ENCODE results near the gene CHAT. TPM values are rescaled to one million over a fixed set of nuclear protein-coding genes. Genes with fewer than 3 reads are reported as not detected.

CHAT gene
- total RNA-seq, 1 experiment from 2014 or later, result not detected

GRCh38 chr10:49617121-49618020 lies 3.5 kb downstream of the CHAT start:
- Histone ChIP-seq H3K27ac (ENCODE audit: low read depth, low read length) (no peak overlapping the region), H3K79me2 (ENCODE audit: insufficient read depth, low read length) (no peaks in the 10 kb centered on the region), H4K20me1 (ENCODE audit: insufficient read depth) (no peaks in the 10 kb centered on the region), H3K36me3 (ENCODE audit: control insufficient read depth in 1 of 2, insufficient read depth in 2 of 2, low read length in 2 of 2) (no peaks in the 10 kb centered on the region), H3K9me2 (ENCODE audit: insufficient read depth) (no peaks in the 10 kb centered on the region), H3K9ac (ENCODE audit: low read length) (no peak overlapping the region), H3K27me3 (ENCODE audit: insufficient read depth, low read length) (no peaks in the 10 kb centered on the region; the same call in 1 of the 2 replicates), H3K9me3 (ENCODE audit: control insufficient read depth in 1 of 2, insufficient read depth in 1 of 2, low read depth in 1 of 2, low read length in 2 of 2) (no peaks in the 10 kb centered on the region), H2AFZ (ENCODE audit: low read depth, low read length, poor library complexity, severe bottlenecking) (no peak overlapping the region), H3K4me1 (ENCODE audit: control insufficient read depth in 1 of 2, insufficient read depth in 2 of 2, low read length in 2 of 2) (peaks cover 0 to 3% of the 10 kb centered on the region in 2 experiments; a peak in 2 of 4 replicates), H3K4me3 (replicated peaks in 1 of 2; ENCODE audit: low read depth in 1 of 2, low read length in 2 of 2) (no peak overlapping the region), H3K4me2 (ENCODE audit: low read length) (no peak overlapping the region)
- RAD21 ChIA-PET (ENCODE audit: low non-redundant PET in 1 of 2, low total read pairs in 2 of 2, uncharacterized antibody in 2 of 2, unreplicated experiment in 2 of 2), result no interaction called here
- no peak for DNase-seq (ENCODE audit: low read depth, low spot score)
- POLR2A ChIA-PET, result no interaction called here
- BruUV-seq (replicated peaks), result no TSS peak
- intact Hi-C loops (cut with micrococcal nuclease), result no loop called here
- ATAC-seq, result no peak
- CTCF ChIA-PET, result no interaction called here
- TF ChIP-seq SRF (IDR thresholded peaks at IDR 0.05; ENCODE audit: low read depth) (no peak), EGR1 (IDR thresholded peaks at IDR 0.05; ENCODE audit: low read depth) (no peak), EZH2phosphoT487 (IDR thresholded peaks at IDR 0.05; ENCODE audit: borderline replicate concordance) (no peak), ZNF274 (IDR thresholded peaks at IDR 0.05; ENCODE audit: low read depth, low read length) (no peak), EZH2 (IDR thresholded peaks at IDR 0.05) (no peak), SP1 (IDR thresholded peaks at IDR 0.05; ENCODE audit: low read depth) (no peak), TCF7L2 (IDR thresholded peaks at IDR 0.05; ENCODE audit: borderline replicate concordance, extremely low read depth, insufficient read depth, insufficient read length) (no peak), REST (IDR thresholded peaks at IDR 0.05; ENCODE audit: low read depth) (no peak), CEBPB (IDR thresholded peaks at IDR 0.05; ENCODE audit: low read depth) (no peak)
- TF ChIP-seq, protein P1, sequence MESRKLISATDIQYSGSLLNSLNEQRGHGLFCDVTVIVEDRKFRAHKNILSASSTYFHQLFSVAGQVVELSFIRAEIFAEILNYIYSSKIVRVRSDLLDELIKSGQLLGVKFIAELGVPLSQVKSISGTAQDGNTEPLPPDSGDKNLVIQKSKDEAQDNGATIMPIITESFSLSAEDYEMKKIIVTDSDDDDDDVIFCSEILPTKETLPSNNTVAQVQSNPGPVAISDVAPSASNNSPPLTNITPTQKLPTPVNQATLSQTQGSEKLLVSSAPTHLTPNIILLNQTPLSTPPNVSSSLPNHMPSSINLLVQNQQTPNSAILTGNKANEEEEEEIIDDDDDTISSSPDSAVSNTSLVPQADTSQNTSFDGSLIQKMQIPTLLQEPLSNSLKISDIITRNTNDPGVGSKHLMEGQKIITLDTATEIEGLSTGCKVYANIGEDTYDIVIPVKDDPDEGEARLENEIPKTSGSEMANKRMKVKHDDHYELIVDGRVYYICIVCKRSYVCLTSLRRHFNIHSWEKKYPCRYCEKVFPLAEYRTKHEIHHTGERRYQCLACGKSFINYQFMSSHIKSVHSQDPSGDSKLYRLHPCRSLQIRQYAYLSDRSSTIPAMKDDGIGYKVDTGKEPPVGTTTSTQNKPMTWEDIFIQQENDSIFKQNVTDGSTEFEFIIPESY (IDR thresholded peaks at IDR 0.05; ENCODE audit: extremely low read depth, insufficient replicate concordance, low read length), result no peak
- TF ChIP-seq, protein P2, sequence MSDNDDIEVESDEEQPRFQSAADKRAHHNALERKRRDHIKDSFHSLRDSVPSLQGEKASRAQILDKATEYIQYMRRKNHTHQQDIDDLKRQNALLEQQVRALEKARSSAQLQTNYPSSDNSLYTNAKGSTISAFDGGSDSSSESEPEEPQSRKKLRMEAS (IDR thresholded peaks at IDR 0.05), result no peak

Measured in HCT116 (cell line).